ENCODE measurements around the gene AGBL5.

DNA sequence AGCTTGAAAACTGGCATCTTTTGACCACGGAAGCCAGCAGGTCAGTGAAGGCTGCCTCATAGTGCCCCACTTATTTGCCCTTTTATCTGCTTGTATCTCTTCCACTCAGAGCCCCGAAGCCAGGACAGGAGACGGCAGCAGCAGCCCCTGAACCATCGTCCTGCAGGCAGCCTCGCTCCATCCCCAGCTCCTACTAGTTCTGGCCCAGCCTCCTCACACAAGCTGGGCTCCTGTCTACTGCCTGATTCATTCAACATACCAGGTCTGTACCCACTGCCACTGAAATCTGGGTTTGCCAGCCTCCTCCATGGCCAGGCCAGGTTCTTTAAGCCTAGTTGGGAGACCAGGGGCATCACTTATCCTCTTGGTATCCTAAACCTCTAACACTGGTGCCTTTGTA, 15.9 kb downstream of the AGBL5 start:
- no peak for TF ChIP-seq CTCF (IDR thresholded peaks at IDR 0.05)
- TF ChIP-seq POLR2A (IDR thresholded peaks at IDR 0.05; ENCODE audit: low read length), result no peak
- no peak for TF ChIP-seq POLR2AphosphoS2 (conservative IDR thresholded peaks at IDR 0.05; ENCODE audit: low read length)
- no peak for TF ChIP-seq CEBPB (IDR thresholded peaks at IDR 0.05)
